GM20431 (cell line): Measurements from ENCODE around the gene TMEM63B.

ENCODE experiments used
- in situ Hi-C: fragments of 300-500 bp; cut with MseI, MboI; formaldehyde crosslinking; loops from one replicate; pipeline ENCODE4 v1.15.0; 2020; ENCODE audit warnings: low sequenced_read_pairs; ENCODE audit not compliant: unreplicated experiment

Gene TMEM63B

GRCh38 chr6:44113414-44113813 lies 13.9 kb upstream of the TMEM63B start:
- in situ Hi-C loops, result no loop called here

DNA sequence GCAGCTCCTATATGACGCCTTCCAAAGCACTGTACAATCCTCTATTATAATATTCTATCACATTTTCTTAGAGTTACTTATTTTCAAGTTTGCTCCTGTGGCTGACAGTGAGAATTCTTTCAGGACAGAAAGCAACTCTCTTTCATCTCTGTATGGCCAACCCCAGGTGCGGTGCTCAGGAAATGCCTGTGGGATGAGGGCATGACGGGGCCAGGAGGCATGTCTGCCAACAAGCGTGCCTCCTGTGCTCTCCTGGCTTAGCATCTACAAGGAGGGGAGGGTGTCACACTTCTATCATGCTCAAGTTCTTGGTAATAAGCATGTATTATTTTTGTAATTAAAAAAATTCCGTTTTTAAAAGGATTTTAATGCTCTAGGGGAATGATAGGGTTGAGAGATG lies 11.5 kb upstream of the TMEM63B start:
- in situ Hi-C loops, result no loop called here

GRCh38 chr6:44116641-44117382 lies 10.5 kb upstream of the TMEM63B start:
- in situ Hi-C loops, result no loop called here

- in situ Hi-C loops, result no loop called here
These were observed 9.8 kb upstream of the TMEM63B start for GRCh38 chr6:44117397-44118128.

DNA sequence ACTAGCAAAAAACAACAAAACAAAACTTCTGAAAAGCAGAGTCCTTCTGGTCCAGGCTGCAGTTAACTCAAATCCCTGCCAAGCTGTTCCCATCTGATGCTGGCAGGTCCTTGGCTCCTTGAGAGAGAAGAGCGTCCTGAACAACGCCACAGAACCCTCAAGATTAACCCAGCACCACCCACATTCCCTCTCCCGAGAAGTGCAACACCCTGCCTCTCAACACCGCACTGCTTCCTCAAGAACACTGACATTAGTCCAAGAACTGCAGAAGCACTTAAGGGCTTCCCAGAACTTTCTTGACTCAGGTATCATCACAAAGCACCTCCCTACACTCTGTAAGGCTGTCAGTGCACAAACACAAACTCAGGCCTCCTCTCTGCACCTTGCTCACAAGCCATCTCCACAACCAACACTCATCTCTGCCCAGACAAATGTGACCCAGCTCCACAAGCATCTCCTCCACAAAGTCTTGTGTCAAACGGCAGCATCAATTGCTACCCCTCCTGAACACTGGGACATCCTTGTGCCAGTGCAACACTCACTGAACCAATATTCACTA lies 7.6 kb upstream of the TMEM63B start:
- in situ Hi-C loops, result no loop called here

DNA sequence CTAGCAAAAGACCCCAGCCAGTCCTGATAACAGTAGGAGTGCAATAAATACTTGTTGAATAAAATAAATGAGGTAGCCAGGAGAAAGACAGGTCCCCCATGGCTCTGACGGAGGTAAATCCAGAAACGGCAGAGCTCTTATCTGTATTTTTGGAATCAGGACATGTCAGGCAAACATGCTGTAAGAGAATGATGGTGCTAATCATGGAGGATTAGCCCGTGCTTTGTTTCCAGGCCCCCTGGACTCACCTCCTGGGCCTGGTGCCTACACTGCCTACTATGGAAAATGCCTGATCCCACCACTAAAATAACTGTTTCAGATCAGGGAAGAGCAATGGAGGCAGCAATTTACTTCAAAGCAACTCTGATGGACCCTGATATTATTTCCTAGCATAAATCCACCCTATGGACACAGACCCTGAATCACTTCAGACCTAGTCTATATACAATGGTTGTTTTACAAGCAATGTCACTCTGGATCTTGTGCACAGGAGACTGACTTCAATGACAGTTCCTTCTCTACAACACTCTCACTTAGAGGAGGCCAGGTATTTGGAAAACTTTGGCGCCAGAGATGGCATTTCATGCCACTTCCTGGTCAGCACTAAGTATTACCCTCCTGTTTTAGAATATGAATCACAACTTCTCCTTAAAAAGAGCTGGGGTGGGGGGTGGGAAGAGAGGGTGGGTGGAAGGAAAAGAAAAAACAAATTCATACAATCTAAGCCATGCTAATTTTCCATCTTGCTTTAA lies 6.5 kb upstream of the TMEM63B start:
- in situ Hi-C loops, result no loop called here

- in situ Hi-C loops, result no loop called here
These were observed 4.6 kb upstream of the TMEM63B start for GRCh38 chr6:44122801-44123200.

GRCh38 chr6:44123544-44123943 lies 3.8 kb upstream of the TMEM63B start:
- in situ Hi-C loops, result no loop called here

DNA sequence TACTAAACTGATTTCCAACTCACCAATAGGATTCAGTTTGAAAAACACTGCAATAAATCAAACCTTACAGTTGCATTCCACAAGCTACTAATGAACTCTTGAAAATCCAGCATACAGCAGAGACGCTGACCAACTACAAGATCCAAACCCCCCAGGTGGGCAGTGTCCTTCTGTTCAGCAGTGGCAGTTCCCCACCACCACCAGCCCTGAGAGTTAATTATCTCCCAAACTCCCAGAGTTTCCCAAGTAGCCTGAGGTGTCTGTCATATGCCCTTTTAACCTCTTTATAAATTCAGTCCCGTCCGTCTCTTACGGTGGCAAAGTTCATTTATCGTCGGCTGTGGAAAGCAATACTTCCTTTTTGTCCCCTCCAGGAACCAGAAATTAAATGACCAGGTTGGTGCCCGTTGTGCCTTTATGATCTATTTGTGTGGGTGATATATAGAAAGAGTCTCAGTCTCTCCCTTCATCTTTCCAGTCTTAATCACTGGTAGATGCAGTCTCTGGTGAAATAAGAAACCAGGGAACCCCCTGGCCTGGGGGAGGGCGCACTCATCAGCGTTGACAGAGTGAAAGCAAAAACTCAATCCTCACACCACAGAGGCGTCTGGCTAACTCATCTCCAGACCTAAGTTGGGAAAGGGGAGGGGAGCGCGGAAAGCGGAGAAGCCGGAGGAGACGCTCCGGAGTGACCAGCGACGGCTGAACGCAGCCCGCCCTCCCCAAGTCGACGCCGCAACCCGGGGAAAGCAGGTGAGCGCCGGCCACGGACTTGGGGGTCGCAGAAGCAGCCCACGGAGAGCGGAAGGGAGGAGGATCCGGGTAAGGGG lies 819 bp upstream of the TMEM63B start:
- in situ Hi-C loops, result no loop called here

DNA sequence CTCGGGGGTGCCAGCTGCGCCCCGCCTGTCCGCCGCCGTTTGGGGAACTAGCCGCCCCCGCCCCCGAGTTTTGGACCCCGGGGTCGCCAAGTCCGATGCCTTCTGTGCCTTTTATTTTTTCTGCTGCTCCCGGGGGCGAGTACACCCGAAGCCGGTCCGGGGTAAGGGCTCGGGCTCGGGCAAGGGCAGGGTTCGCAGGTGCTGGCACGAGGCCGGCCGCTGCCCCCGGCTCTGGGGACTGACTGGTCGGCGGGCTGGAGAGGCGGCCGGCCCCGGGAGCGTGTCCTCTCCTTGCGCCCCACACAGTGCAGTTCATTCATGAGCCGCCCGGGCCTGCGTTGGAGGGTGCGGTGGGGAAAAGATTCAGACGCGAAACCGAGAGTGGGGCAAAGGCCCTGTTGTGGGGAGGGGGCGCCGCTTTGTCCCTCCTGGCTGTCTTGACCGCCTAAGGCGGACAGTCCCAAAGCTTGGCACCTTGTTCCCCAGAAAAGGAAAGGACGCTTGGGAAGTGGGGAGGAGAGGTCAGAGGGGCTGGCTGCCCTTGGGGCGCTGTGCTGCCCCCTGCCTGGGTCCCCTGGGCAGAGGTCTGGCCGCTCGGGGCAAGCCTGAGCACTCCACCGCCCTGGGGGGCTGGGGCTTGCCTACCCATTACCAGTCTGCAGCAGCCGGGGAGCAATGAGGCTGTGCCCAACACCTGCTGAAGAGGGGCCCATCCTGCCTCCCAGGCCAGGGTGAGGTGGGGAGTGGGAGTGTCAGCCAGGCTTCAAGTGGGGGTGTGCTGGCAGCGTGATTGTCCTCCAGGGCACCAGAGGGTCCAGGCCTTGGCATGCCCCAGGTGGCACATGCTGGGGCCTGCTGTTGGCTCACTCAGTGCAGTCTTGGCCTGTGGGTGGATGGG lies 915 bp downstream of the TMEM63B start:
- in situ Hi-C loops, result no loop called here

DNA sequence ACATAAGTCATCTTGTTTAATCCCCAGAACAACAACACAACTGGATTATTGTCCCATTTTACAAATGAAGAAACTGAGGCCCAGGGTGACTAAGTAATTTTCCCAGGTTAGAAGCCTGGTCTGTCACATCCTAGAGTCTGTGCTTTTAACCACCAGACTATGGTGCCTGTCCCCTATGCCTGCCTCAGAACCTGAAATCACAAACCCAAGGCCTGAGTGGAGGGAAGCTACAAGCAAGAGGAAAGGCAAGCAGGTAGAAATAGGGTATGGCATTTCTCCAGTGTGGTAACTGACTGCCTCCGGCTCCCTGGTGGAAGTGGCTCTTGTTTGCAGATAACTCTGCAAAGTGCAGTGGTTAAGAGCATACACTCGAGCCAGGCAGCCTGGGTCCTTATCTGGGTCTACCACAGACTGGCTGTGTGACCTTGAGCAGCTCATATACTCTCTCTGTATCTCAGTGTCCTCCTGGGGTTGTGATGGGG lies 2.5 kb downstream of the TMEM63B start:
- in situ Hi-C loops, result no loop called here

- in situ Hi-C loops, result no loop called here
These were observed 4.5 kb downstream of the TMEM63B start for GRCh38 chr6:44131892-44132291.

GRCh38 chr6:44132476-44132875 lies 5.1 kb downstream of the TMEM63B start:
- in situ Hi-C loops, result no loop called here

DNA sequence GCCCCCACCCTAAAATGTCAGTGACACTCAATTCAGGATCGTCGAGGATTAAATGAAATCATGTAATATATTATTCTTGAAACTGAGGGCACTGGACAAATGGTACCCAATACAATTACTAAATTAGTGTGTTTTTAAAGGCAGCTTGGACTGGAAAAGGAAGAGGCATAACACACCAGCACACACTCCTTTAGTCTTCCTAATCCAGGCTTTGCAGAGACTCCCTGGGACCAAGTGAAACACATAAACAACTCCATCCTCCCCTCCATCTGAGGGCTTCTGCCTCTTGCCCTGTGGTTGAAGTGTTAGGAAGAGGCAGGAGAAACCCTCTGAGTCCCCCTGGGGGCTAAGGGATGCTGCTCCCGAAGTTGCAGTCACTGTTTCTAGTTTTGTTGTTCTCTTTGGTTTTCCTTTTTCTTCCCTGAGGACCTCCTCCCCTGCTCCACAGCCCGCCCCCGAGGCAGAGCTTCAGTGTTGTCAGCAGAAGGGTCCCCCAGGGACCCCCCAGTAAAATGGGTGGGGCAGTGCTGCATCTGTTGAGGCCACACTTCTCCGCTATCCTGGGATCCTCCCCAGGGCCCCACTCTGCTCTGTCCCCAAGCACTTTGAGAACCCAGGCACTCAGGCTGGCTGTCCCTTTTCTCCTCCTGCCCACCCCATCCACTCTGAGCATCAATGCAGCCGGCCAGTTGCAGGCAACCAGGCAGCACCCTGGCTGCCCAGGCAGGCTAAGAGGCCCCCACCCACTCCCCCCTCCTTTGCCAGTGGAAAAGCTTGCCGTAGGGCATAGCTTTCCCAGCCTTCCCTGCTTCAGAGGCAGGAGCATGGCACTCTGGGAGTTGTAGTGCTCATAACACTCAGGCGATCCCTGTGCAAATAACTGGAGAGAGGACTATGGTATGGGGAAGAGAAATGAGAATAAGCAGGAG lies 5.9 kb downstream of the TMEM63B start:
- in situ Hi-C loops, result no loop called here

DNA sequence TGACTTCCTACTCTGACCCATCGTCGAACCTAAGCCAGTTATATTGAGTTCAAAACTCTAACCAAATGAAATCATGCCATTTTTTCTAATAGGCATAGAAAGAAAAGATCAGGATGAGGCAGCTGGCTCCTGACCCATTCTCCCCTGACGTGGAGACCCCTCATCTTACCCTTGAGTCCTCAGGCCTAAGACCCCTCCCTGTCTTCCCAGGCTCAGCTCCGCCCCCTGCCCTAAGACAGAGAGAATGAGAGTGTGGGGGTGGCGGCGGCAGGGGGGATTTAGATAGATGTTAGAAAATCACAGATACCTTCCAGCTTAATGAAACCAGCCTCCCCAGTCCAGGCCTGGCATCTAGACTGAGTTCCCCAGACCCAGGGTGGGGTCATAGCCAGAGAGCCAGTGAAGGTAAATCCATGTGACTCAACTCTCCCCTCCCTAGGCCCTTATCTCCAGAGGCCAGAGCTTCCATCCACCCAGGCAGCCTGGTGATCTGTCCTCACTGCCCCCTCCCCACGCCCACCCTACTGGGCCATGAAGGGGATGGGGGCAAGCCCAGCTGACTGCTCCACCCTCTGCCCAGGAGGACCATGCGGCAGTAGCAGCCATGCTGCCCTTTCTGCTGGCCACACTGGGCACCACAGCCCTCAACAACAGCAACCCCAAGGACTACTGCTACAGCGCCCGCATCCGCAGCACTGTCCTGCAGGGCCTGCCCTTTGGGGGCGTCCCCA lies 6.8 kb downstream of the TMEM63B start:
- in situ Hi-C loops, result no loop called here

DNA sequence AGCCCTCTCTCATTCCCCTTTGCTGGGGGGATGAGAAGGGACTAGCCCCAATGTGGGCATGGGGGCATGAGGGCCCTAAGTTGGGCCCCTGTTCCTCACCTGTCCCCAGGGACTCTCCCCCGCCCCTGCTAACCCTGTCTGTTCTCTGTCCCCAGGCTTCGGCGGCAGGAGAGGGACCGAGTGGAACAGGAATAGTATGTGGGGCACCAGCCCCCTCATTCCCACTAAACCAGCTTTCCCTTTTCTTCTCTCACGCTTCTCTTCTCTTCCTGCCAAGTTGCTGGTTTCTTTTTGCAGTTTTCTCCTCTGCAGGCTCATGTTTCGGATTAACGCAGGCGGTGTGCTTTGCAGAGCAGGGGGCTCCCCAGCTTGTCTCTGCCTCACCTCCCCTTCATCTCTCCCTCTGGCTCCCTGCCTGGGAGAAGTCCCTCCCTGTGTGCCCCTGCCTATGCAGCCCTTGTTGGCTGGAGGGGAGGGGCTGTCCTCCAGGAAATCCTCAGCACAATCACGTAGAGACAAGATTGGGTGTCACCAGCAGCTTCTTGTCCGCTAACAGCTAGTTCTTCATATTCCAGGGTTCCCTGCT lies 7.9 kb downstream of the TMEM63B start:
- in situ Hi-C loops, result no loop called here

- in situ Hi-C loops, result no loop called here
These were observed 8.5 kb downstream of the TMEM63B start for GRCh38 chr6:44135875-44136274.
